SK-N-SH (cell line): Measurements from ENCODE around the gene PTPRJ.

ENCODE experiments used
- CTCF ChIP-seq: fragments of 200-600 bp; sonication (generic); IDR thresholded peaks from 2 replicates; pipeline ENCODE4 v1.6.1; 2017; ENCODE audit warnings: antibody characterized with exemption, mild to moderate bottlenecking, moderate library complexity
- TF ChIP-seq, protein P1 (sequence below): fragments of 150-350 bp; IDR thresholded peaks from 2 replicates; pipeline ENCODE4 v1.6.1; 2017; ENCODE audit warnings: antibody characterized with exemption, low read length, low read depth, borderline replicate concordance

DNA sequence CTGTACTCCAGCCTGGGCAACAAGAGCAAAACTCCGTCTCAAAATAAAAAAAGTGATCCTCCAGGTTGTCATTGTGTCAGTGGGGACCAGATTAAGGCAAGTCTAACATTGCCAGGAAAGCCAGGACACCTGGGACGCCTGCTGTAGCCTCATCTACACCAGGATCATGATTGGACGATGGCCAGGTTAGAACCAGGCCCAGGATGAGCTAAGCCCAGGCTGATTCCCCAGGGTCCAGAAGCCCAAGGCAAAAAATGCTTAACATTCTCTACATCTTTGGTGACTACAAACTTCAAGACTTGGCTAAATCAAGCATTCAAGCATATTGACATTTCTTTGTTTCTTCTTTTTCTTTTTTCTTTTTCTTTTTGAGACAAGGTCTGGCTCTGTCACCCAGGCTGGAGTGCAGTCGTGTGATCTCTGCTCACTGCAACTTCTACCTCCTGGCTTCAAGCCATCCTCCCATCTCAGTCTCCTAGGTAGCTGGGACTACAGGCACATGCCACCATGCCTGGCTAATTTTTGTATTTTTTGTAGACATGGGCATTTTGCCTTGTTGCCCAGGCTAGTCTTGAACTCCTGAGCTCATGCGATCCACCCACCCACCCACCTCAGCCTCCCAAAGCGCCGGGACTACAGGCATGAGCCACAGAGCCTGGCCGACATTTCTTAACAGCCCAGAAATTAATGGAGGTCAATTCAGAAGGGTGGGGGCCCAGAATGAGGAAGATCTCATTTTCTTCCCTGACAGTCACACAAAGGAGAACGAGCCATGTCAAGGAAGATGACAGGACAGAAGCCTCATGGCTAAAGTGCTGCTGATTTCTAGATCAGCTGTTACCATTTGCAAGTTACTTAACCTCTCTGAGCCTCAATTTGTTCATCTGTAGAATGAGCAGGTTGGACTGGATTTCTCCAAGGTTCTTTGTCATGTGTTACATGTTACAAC lies 12.5 kb upstream of the PTPRJ start:
- no peak for TF ChIP-seq CTCF
- TF ChIP-seq, protein P1, sequence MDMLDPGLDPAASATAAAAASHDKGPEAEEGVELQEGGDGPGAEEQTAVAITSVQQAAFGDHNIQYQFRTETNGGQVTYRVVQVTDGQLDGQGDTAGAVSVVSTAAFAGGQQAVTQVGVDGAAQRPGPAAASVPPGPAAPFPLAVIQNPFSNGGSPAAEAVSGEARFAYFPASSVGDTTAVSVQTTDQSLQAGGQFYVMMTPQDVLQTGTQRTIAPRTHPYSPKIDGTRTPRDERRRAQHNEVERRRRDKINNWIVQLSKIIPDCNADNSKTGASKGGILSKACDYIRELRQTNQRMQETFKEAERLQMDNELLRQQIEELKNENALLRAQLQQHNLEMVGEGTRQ, result no peak
